ENCODE measurements around the gene FAAP20.
A peak's percentile ranks its signal among the peaks of the same experiment; 100 is the strongest.

The FAAP20 gene

GRCh38 chr1:2175055-2175414, 19.5 kb downstream of the FAAP20 start:
- TF ChIP-seq EZH2 (IDR thresholded peaks at IDR 0.05; ENCODE audit: borderline replicate concordance, low read length) (no peak), CTCF (IDR thresholded peaks at IDR 0.05; ENCODE audit: low read length) (no peak)
- Histone ChIP-seq H3K27ac (ENCODE audit: low read depth, low read length, poor library complexity, severe bottlenecking) (no peak overlapping the region), H3F3A (ENCODE audit: insufficient read depth, low read length) (no peaks in the 10 kb centered on the region), H3K36me3 (ENCODE audit: insufficient read depth, low read length) (no peaks in the 10 kb centered on the region), H3K4me2 (ENCODE audit: low read length) (no peak overlapping the region), H4K20me1 (ENCODE audit: insufficient read depth, low read length) (no peaks in the 10 kb centered on the region), H2AFZ (ENCODE audit: low read length) (no peak overlapping the region), H3K4me3 (ENCODE audit: low read depth, low read length, poor library complexity, severe bottlenecking) (no peak overlapping the region), H3K9me2 (ENCODE audit: low read depth, low read length) (no peaks in the 10 kb centered on the region), H3K27me3 (ENCODE audit: insufficient read depth, low read length) (no peaks in the 10 kb centered on the region; the same call in 1 of the 2 replicates), H3K9me3 (ENCODE audit: low read length) (no peaks in the 10 kb centered on the region), H3K79me2 (ENCODE audit: insufficient read depth, low read length) (no peaks in the 10 kb centered on the region), H3K9ac (ENCODE audit: low read length) (no peak overlapping the region), H3K4me1 (ENCODE audit: insufficient read depth, low read length, severe bottlenecking) (no peaks in the 10 kb centered on the region)

GRCh38 chr1:2174348-2175054, 20.1 kb downstream of the FAAP20 start:
- H3K9me3 ChIP-seq (ENCODE audit: low read length) = no peaks in the 10 kb centered on the region
- no peak overlapping the region for H3K4me2 ChIP-seq (ENCODE audit: low read length)
- H3K4me3 ChIP-seq (ENCODE audit: low read depth, low read length, poor library complexity, severe bottlenecking) = no peak overlapping the region
- no peaks in the 10 kb centered on the region for H3K36me3 ChIP-seq (ENCODE audit: insufficient read depth, low read length)
- no peaks in the 10 kb centered on the region for H3F3A ChIP-seq (ENCODE audit: insufficient read depth, low read length)
- no peaks in the 10 kb centered on the region; the same call in 1 of the 2 replicates for H3K27me3 ChIP-seq (ENCODE audit: insufficient read depth, low read length)
- H3K27ac ChIP-seq (ENCODE audit: low read depth, low read length, poor library complexity, severe bottlenecking) = no peak overlapping the region
- H3K9me2 ChIP-seq (ENCODE audit: low read depth, low read length) = no peaks in the 10 kb centered on the region
- H3K79me2 ChIP-seq (ENCODE audit: insufficient read depth, low read length) = no peaks in the 10 kb centered on the region
- no peaks in the 10 kb centered on the region for H3K4me1 ChIP-seq (ENCODE audit: insufficient read depth, low read length, severe bottlenecking)
- no peak for TF ChIP-seq EZH2 (IDR thresholded peaks at IDR 0.05; ENCODE audit: borderline replicate concordance, low read length)
- TF ChIP-seq CTCF (IDR thresholded peaks at IDR 0.05; ENCODE audit: low read length) = peak; percentile 84
- no peak overlapping the region for H2AFZ ChIP-seq (ENCODE audit: low read length)
- no peaks in the 10 kb centered on the region for H4K20me1 ChIP-seq (ENCODE audit: insufficient read depth, low read length)
- H3K9ac ChIP-seq (ENCODE audit: low read length) = no peak overlapping the region

- H2AFZ ChIP-seq (ENCODE audit: low read length) = no peak overlapping the region
- H3K27me3 ChIP-seq (ENCODE audit: insufficient read depth, low read length) = no peaks in the 10 kb centered on the region; the same call in 1 of the 2 replicates
- no peaks in the 10 kb centered on the region for H3K36me3 ChIP-seq (ENCODE audit: insufficient read depth, low read length)
- H3K9me3 ChIP-seq (ENCODE audit: low read length) = no peaks in the 10 kb centered on the region
- no peak overlapping the region for H3K27ac ChIP-seq (ENCODE audit: low read depth, low read length, poor library complexity, severe bottlenecking)
- no peaks in the 10 kb centered on the region for H4K20me1 ChIP-seq (ENCODE audit: insufficient read depth, low read length)
- no peaks in the 10 kb centered on the region for H3K9me2 ChIP-seq (ENCODE audit: low read depth, low read length)
- H3K4me2 ChIP-seq (ENCODE audit: low read length) = no peak overlapping the region
- no peak overlapping the region for H3K4me3 ChIP-seq (ENCODE audit: low read depth, low read length, poor library complexity, severe bottlenecking)
- TF ChIP-seq EZH2 (IDR thresholded peaks at IDR 0.05; ENCODE audit: borderline replicate concordance, low read length) = no peak
- no peak for TF ChIP-seq CTCF (IDR thresholded peaks at IDR 0.05; ENCODE audit: low read length)
- H3K9ac ChIP-seq (ENCODE audit: low read length) = no peak overlapping the region
- H3K4me1 ChIP-seq (ENCODE audit: insufficient read depth, low read length, severe bottlenecking) = no peaks in the 10 kb centered on the region
- no peaks in the 10 kb centered on the region for H3K79me2 ChIP-seq (ENCODE audit: insufficient read depth, low read length)
- no peaks in the 10 kb centered on the region for H3F3A ChIP-seq (ENCODE audit: insufficient read depth, low read length)
Measured at GRCh38 chr1:2173546-2174347, 20.8 kb downstream of the FAAP20 start.

All from OCI-LY1 (cell line).